Measurements from ENCODE around the gene CHPT1.

GRCh38 chr12:101678081-101678480, 19.4 kb upstream of the CHPT1 start:
- TF ChIP-seq CTCF (IDR thresholded peaks at IDR 0.05): no peak
- no peak for TF ChIP-seq ZFX (IDR thresholded peaks at IDR 0.05; ENCODE audit: borderline replicate concordance)

All from 22Rv1 (cell line).